GM19455 (cell line): Measurements from ENCODE around the gene RPL10.
A peak's percentile ranks its signal among the peaks of the same experiment; 100 is the strongest.

ENCODE experiments used
- ATAC-seq: cut with Tn5 transposase; IDR thresholded peaks from one replicate; pipeline ENCODE4 v1.9.1; 2021; ENCODE audit not compliant: unreplicated experiment

The RPL10 gene

GRCh38 chrX:154397888-154398667 is at the start of gene RPL10:
Gene RPL10, plus strand, starts transcription at chrX:154398377. Its CDS starts 143 bp downstream, at chrX:154398520.
- ATAC-seq = peak; percentile 67

GRCh38 chrX:154348646-154349358 is 49.4 kb upstream of the RPL10 start:
- ATAC-seq = no peak

GRCh38 chrX:154349359-154349935 is 48.7 kb upstream of the RPL10 start:
- ATAC-seq = no peak

- ATAC-seq = no peak
Measured at GRCh38 chrX:154349979-154350378, 48.2 kb upstream of the RPL10 start.

- no peak for ATAC-seq
Measured at GRCh38 chrX:154350429-154351182, 47.6 kb upstream of the RPL10 start.

GRCh38 chrX:154351183-154352011 is 46.8 kb upstream of the RPL10 start:
- no peak for ATAC-seq

- no peak for ATAC-seq
Measured at GRCh38 chrX:154352012-154352401, 46.2 kb upstream of the RPL10 start.

- no peak for ATAC-seq
Measured at GRCh38 chrX:154352466-154352865, 45.7 kb upstream of the RPL10 start.

- no peak for ATAC-seq
Measured at GRCh38 chrX:154353172-154353843, 44.9 kb upstream of the RPL10 start.

- ATAC-seq = no peak
Measured at GRCh38 chrX:154354013-154354412, 44.2 kb upstream of the RPL10 start.

- ATAC-seq = no peak
Measured at GRCh38 chrX:154354516-154354915, 43.7 kb upstream of the RPL10 start.

- ATAC-seq = no peak
Measured at GRCh38 chrX:154355094-154355775, 42.9 kb upstream of the RPL10 start.

- no peak for ATAC-seq
Measured at GRCh38 chrX:154355776-154356140, 42.4 kb upstream of the RPL10 start.

GRCh38 chrX:154356596-154356995 is 41.6 kb upstream of the RPL10 start:
- ATAC-seq = no peak

GRCh38 chrX:154357205-154357604 is 41.0 kb upstream of the RPL10 start:
- ATAC-seq = no peak

GRCh38 chrX:154358011-154358410 is 40.2 kb upstream of the RPL10 start:
- ATAC-seq = no peak

- ATAC-seq = no peak
Measured at GRCh38 chrX:154358829-154359228, 39.3 kb upstream of the RPL10 start.

- ATAC-seq = no peak
Measured at GRCh38 chrX:154359362-154360154, 38.6 kb upstream of the RPL10 start.
